Stomach smooth muscle (tissue), 2 donors: ENCODE results near the gene MIEF2.
A peak's percentile ranks its signal among the peaks of the same experiment; 100 is the strongest.
"Not testable (repeated sequence)": the region's sequence is repeated elsewhere in the genome, so short reads cannot be mapped to it uniquely, and the experiment has no call there.

Experiments
- H3K27ac ChIP-seq: one replicate; pipeline ENCODE4 v1.7.0; 2013; ENCODE audit warnings: mild to moderate bottlenecking, low read length, inconsistent platforms
- H3K27me3 ChIP-seq, 2 donors: one replicate each; pipeline ENCODE4 v1.7.0; 2013; ENCODE audit warnings: low read length in 2 of 2; ENCODE audit not compliant: insufficient read depth in 2 of 2, control insufficient read depth in 1 of 2
- H3K36me3 ChIP-seq, 2 donors: one replicate each; pipeline ENCODE4 v1.7.0; 2013; ENCODE audit warnings: low read length in 2 of 2; ENCODE audit not compliant: control insufficient read depth in 2 of 2, insufficient read depth in 2 of 2
- H3K4me1 ChIP-seq: one replicate; pipeline ENCODE4 v1.7.0; 2013; ENCODE audit warnings: low read length; ENCODE audit not compliant: control insufficient read depth, insufficient read depth
- H3K4me3 ChIP-seq, 2 donors: one replicate each; pipeline ENCODE4 v1.7.0; 2013; ENCODE audit warnings: low read length in 2 of 2
- H3K9ac ChIP-seq, 2 donors: one replicate each; pipeline ENCODE4 v1.7.0; 2013; ENCODE audit warnings: low read length in 2 of 2, mild to moderate bottlenecking in 1 of 2
- H3K9me3 ChIP-seq, 2 donors: one replicate each; pipeline ENCODE4 v1.7.0; 2013; ENCODE audit warnings: low read length in 2 of 2; ENCODE audit not compliant: control insufficient read depth in 2 of 2
- donor health status: healthy.
- donor health status: Pancreatic carcinoma.

Gene MIEF2

DNA sequence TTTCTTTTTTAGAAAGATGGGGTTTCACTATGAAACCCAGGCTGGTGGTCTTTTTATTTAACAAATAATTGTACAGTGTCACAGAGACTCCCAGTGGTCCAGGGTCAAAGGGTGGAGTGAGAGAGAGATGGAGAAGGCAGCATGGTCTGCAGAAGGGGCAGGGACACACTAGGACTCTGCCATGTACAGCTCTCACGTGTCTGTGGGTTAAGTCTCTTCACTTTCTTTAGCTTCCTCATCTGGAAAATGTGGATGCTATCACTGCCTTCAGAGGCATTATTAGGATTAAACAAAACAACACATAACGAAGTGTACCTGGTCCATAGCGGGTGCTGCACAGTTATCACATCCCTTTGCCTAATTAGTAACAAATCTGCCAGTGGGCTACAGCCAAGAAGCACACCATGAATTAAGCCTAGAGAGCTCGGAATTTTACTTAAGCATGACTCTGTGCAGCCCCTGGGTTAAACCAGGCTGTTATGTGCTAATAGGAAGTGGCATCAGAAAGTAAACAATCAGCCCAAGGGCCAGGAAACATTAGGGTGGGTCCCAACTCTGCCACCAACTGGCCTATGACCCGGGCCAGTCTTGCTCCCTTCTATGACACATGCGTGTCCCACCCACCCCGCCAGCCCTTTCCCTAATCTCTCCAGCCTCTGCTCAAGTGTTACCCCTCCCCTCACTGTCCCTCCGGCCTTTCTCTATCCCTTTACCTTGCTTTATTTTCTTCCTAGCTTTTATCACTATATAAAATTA is 40.4 kb downstream of the MIEF2 start:
- Histone ChIP-seq H3K4me3 (no peak overlapping the region), H3K9ac (no peak overlapping the region), H3K36me3 (peaks cover 47% of the 10 kb centered on the region in 2 donors), H3K27me3 (no peaks in the 10 kb centered on the region), H3K27ac (no peak overlapping the region), H3K9me3 (no peaks in the 10 kb centered on the region), H3K4me1 (no peaks in the 10 kb centered on the region)

GRCh38 chr17:18303206-18303605 is 42.7 kb downstream of the MIEF2 start:
- H3K27me3 ChIP-seq, H3K9ac ChIP-seq, H3K4me1 ChIP-seq, H3K27ac ChIP-seq, H3K9me3 ChIP-seq, H3K4me3 ChIP-seq: not testable (repeated sequence)
- peaks cover 51 to 54% of the 10 kb centered on the region in 2 donors for H3K36me3 ChIP-seq

GRCh38 chr17:18309202-18309601 is 48.7 kb downstream of the MIEF2 start:
- Histone ChIP-seq H3K27ac (no peak overlapping the region), H3K4me3 (no peak overlapping the region), H3K9me3 (no peaks in the 10 kb centered on the region), H3K27me3 (no peaks in the 10 kb centered on the region), H3K4me1 (peaks cover 15% of the 10 kb centered on the region), H3K36me3 (peaks cover 14 to 20% of the 10 kb centered on the region in 2 donors), H3K9ac (no peak overlapping the region)

GRCh38 chr17:18314059-18314730 is 53.7 kb downstream of the MIEF2 start:
- Histone ChIP-seq H3K27me3 (no peaks in the 10 kb centered on the region), H3K4me3 (peak overlapping the region; percentile 91 to 98), H3K9ac (peak overlapping the region; percentile 89 to 93), H3K36me3 (peaks cover 24 to 26% of the 10 kb centered on the region in 2 donors), H3K9me3 (no peaks in the 10 kb centered on the region), H3K4me1 (peaks cover 55% of the 10 kb centered on the region), H3K27ac (peak overlapping the region; percentile 90)

DNA sequence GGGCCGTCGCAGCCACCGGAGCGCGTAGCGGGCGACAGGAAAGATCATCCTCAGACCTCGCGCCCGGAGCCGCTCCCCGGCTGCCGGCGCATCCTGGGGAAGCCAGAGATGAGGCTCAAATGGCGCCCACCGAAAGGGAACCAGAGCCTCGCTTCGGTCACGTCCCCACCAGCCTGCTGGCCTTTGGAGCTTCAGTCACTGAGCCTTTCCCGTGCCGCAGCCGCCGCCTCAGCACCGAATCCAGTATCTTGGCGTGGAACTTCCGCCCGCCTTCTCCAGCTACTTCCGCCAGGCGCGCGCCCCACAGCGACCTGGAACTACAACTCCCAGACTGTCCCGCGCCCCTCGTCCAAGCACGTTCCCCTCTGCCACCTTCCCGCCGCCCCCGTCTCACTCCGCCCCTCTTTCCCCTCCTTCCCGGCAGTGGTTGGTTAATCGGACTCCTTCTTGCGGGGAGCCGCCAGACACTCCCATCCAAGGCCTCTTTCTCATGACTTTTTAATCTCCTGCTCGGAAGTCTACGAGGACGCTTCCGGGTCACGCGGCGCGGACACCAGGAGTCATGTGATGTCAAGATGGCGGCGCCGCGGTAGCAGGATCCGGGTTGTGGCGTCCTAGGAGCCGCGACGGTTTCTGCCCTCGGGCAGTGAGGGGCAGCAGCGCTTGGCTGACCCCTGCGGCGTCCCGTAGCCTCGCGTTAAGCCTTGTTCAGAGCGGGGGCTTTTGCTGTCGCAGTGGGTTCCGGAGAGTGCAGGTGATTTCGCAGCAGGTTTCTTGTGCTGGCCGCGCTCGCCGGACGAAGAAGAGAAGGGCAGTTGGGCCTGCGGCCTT is 54.5 kb downstream of the MIEF2 start, which contains the start of the genes SMCR8 and TOP3A:
SMCR8 (plus strand) TSS at position 563 of the 831 bp plus-strand sequence. CDS start 497 bp downstream, outside the sequence.
TOP3A (minus strand) TSS at position 264 of the 831 bp plus-strand sequence; CDS start at position 48, 216 bp downstream.
- H3K4me1 ChIP-seq, result peaks cover 62% of the 10 kb centered on the region
- peaks cover 26 to 28% of the 10 kb centered on the region in 2 donors for H3K36me3 ChIP-seq
- no peaks in the 10 kb centered on the region for H3K27me3 ChIP-seq
- H3K27ac ChIP-seq, result peak within 1 kb of the TSS; percentile 90
- H3K4me3 ChIP-seq, result peak within 1 kb of the TSS; percentile 91 to 98
- peak within 1 kb of the TSS; percentile 89 to 93 for H3K9ac ChIP-seq
- H3K9me3 ChIP-seq, result no peaks in the 10 kb centered on the region

DNA sequence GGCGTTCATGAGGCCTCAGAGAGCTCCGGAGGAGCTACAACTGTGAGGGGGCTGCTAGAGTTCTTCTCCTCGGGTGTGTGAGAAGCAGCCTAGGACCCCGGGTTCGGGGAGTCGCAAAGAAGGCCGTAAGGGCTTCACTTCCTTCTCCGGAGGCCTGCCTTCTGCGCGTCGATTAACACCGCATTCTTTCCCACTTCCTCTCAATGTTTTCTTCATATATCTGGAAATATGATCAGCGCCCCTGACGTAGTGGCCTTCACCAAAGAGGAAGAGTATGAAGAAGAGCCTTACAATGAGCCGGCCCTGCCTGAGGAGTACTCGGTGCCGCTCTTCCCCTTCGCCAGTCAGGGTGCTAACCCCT is 55.1 kb downstream of the MIEF2 start:
- Histone ChIP-seq H3K4me1 (peaks cover 68% of the 10 kb centered on the region), H3K27ac (peak overlapping the region; percentile 90), H3K9ac (peak overlapping the region; percentile 89 to 93), H3K27me3 (no peaks in the 10 kb centered on the region), H3K9me3 (no peaks in the 10 kb centered on the region), H3K4me3 (peak overlapping the region; percentile 91 to 98), H3K36me3 (peaks cover 30 to 34% of the 10 kb centered on the region in 2 donors)

DNA sequence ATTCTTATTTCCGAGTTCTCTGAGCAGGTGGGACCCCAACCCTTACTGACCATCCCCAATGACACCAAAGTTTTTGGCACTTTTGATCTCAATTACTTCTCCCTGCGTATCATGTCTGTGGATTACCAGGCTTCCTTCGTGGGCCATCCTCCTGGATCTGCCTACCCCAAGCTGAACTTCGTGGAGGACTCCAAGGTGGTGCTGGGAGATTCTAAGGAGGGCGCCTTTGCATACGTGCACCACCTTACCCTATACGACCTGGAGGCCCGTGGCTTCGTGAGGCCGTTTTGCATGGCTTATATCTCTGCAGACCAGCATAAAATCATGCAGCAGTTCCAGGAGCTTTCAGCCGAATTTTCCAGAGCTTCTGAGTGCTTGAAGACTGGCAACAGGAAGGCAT is 55.5 kb downstream of the MIEF2 start:
- Histone ChIP-seq H3K4me1 (peaks cover 72% of the 10 kb centered on the region), H3K9ac (peak overlapping the region; percentile 89 to 93), H3K27ac (peak overlapping the region; percentile 90), H3K36me3 (peaks cover 30 to 37% of the 10 kb centered on the region in 2 donors), H3K9me3 (no peaks in the 10 kb centered on the region), H3K4me3 (peak overlapping the region; percentile 91 to 98), H3K27me3 (no peaks in the 10 kb centered on the region)
